ENCODE measurements around the gene MIPEP. TPM values are rescaled to one million over a fixed set of nuclear protein-coding genes. Genes with fewer than 3 reads are reported as not detected.

MIPEP gene
- polyA plus RNA-seq, 1 donor from 2014 or later: 9.1 TPM

- TF ChIP-seq SMC3 (conservative IDR thresholded peaks at IDR 0.05; ENCODE audit: poor library complexity) (no peak), EP300 (conservative IDR thresholded peaks at IDR 0.05; ENCODE audit: poor library complexity, severe bottlenecking) (no peak), TAF1 (IDR thresholded peaks at IDR 0.05; ENCODE audit: low read depth) (no peak), MXI1 (conservative IDR thresholded peaks at IDR 0.05; ENCODE audit: poor library complexity, severe bottlenecking) (no peak), EZH2 (IDR thresholded peaks at IDR 0.05; ENCODE audit: borderline replicate concordance, insufficient read depth, low read length, poor library complexity, severe bottlenecking) (no peak), POLR2AphosphoS5 (IDR thresholded peaks at IDR 0.05) (no peak), CTCF (IDR thresholded peaks at IDR 0.05; ENCODE audit: poor library complexity, severe bottlenecking) (no peak)
- H3K27ac ChIP-seq (ENCODE audit: low read length): no peak overlapping the region
- no peaks in the 10 kb centered on the region for H3K79me2 ChIP-seq (replicated peaks; ENCODE audit: insufficient read depth, low read length)
- no peak overlapping the region for H3K4me2 ChIP-seq (ENCODE audit: low read length)
- no peak overlapping the region for H3K9ac ChIP-seq (ENCODE audit: low read length)
- H3F3A ChIP-seq (ENCODE audit: insufficient read depth, low read length, poor library complexity, severe bottlenecking): no peaks in the 10 kb centered on the region
- H3K9me3 ChIP-seq (ENCODE audit: low read length): no peaks in the 10 kb centered on the region
- H3K27me3 ChIP-seq (ENCODE audit: insufficient read depth, low read depth, low read length): no peaks in the 10 kb centered on the region
- H3K4me3 ChIP-seq (ENCODE audit: low read length): no peak overlapping the region
- no peaks in the 10 kb centered on the region for H3K36me3 ChIP-seq (ENCODE audit: insufficient read depth, low read length)
- no peak overlapping the region for H2AFZ ChIP-seq (ENCODE audit: low read depth, low read length)
- no peaks in the 10 kb centered on the region for H4K20me1 ChIP-seq (ENCODE audit: insufficient read depth)
- H3K9me2 ChIP-seq (ENCODE audit: insufficient read depth, low read length): no peaks in the 10 kb centered on the region
Observed at GRCh38 chr13:23786607-23787006, 102.6 kb downstream of the MIPEP start.

- H3K27me3 ChIP-seq (ENCODE audit: insufficient read depth, low read depth, low read length): no peaks in the 10 kb centered on the region
- H3K9me3 ChIP-seq (ENCODE audit: low read length): no peaks in the 10 kb centered on the region
- no peak overlapping the region for H3K4me3 ChIP-seq (ENCODE audit: low read length)
- TF ChIP-seq EP300 (conservative IDR thresholded peaks at IDR 0.05; ENCODE audit: poor library complexity, severe bottlenecking) (no peak), EZH2 (IDR thresholded peaks at IDR 0.05; ENCODE audit: borderline replicate concordance, insufficient read depth, low read length, poor library complexity, severe bottlenecking) (no peak), CTCF (IDR thresholded peaks at IDR 0.05; ENCODE audit: poor library complexity, severe bottlenecking) (no peak), POLR2AphosphoS5 (IDR thresholded peaks at IDR 0.05) (no peak), REST (IDR thresholded peaks at IDR 0.05; ENCODE audit: borderline replicate concordance) (no peak), SMC3 (conservative IDR thresholded peaks at IDR 0.05; ENCODE audit: poor library complexity) (no peak), RAD21 (conservative IDR thresholded peaks at IDR 0.05) (no peak), MXI1 (conservative IDR thresholded peaks at IDR 0.05; ENCODE audit: poor library complexity, severe bottlenecking) (no peak), TAF1 (IDR thresholded peaks at IDR 0.05; ENCODE audit: low read depth) (no peak)
- no peak overlapping the region for H3K9ac ChIP-seq (ENCODE audit: low read length)
- no peak overlapping the region for H3K27ac ChIP-seq (ENCODE audit: low read length)
- H4K20me1 ChIP-seq (ENCODE audit: insufficient read depth): no peaks in the 10 kb centered on the region
- no peaks in the 10 kb centered on the region for H3K36me3 ChIP-seq (ENCODE audit: insufficient read depth, low read length)
- no peaks in the 10 kb centered on the region for H3K79me2 ChIP-seq (replicated peaks; ENCODE audit: insufficient read depth, low read length)
- no peak overlapping the region for H3K4me2 ChIP-seq (ENCODE audit: low read length)
- no peak overlapping the region for H2AFZ ChIP-seq (ENCODE audit: low read depth, low read length)
- no peaks in the 10 kb centered on the region for H3K9me2 ChIP-seq (ENCODE audit: insufficient read depth, low read length)
- no peaks in the 10 kb centered on the region for H3F3A ChIP-seq (ENCODE audit: insufficient read depth, low read length, poor library complexity, severe bottlenecking)
Observed at GRCh38 chr13:23778879-23779278, 110.3 kb downstream of the MIPEP start.

All from neural cell (in vitro differentiated cells).